ENCODE measurements around the gene UNC45B. TPM values are rescaled to one million over a fixed set of nuclear protein-coding genes. Genes with fewer than 3 reads are reported as not detected.
"Not testable (repeated sequence)": the region's sequence is repeated elsewhere in the genome, so short reads cannot be mapped to it uniquely, and the experiment has no call there.

The UNC45B gene
- total RNA-seq, 1 donor from 2014 or later, result 146 TPM

- no peak overlapping the region for H3K9ac ChIP-seq (ENCODE audit: low read depth in 1 of 3, low read length in 3 of 3)
- no peak overlapping the region for H3K4me3 ChIP-seq (ENCODE audit: low read length in 3 of 3)
- no peaks in the 10 kb centered on the region for H3K9me3 ChIP-seq (ENCODE audit: control insufficient read depth in 3 of 3, low read length in 3 of 3)
- no peak overlapping the region for H3K27ac ChIP-seq (ENCODE audit: low read depth, low read length)
- no peaks in the 10 kb centered on the region for H3K4me1 ChIP-seq (ENCODE audit: control insufficient read depth in 3 of 3, insufficient read depth in 3 of 3, low read length in 3 of 3)
- H3K36me3 ChIP-seq (ENCODE audit: control insufficient read depth in 3 of 3, insufficient read depth in 3 of 3, low read length in 3 of 3), result no peaks in the 10 kb centered on the region
- no peaks in the 10 kb centered on the region for H3K27me3 ChIP-seq (ENCODE audit: control insufficient read depth in 3 of 3, insufficient read depth in 3 of 3, low read length in 3 of 3)
These were observed 82.0 kb downstream of the UNC45B start for GRCh38 chr17:35229638-35230037.

GRCh38 chr17:35234315-35234714 is 86.7 kb downstream of the UNC45B start:
- not testable (repeated sequence) for H3K4me1 ChIP-seq (ENCODE audit: control insufficient read depth in 3 of 3, insufficient read depth in 3 of 3, low read length in 3 of 3); H3K9me3 ChIP-seq (ENCODE audit: control insufficient read depth in 3 of 3, low read length in 3 of 3); H3K4me3 ChIP-seq (ENCODE audit: low read length in 3 of 3); H3K36me3 ChIP-seq (ENCODE audit: control insufficient read depth in 3 of 3, insufficient read depth in 3 of 3, low read length in 3 of 3); H3K9ac ChIP-seq (ENCODE audit: low read depth in 1 of 3, low read length in 3 of 3); H3K27me3 ChIP-seq (ENCODE audit: control insufficient read depth in 3 of 3, insufficient read depth in 3 of 3, low read length in 3 of 3); H3K27ac ChIP-seq (ENCODE audit: low read depth, low read length)

GRCh38 chr17:35235289-35235688 is 87.7 kb downstream of the UNC45B start:
- Histone ChIP-seq H3K36me3 (ENCODE audit: control insufficient read depth in 3 of 3, insufficient read depth in 3 of 3, low read length in 3 of 3) (no peaks in the 10 kb centered on the region), H3K27ac (ENCODE audit: low read depth, low read length) (no peak overlapping the region), H3K4me1 (ENCODE audit: control insufficient read depth in 3 of 3, insufficient read depth in 3 of 3, low read length in 3 of 3) (peaks cover 0 to 4% (median 0%) of the 10 kb centered on the region in 3 donors), H3K9ac (ENCODE audit: low read depth in 1 of 3, low read length in 3 of 3) (no peak overlapping the region), H3K27me3 (ENCODE audit: control insufficient read depth in 3 of 3, insufficient read depth in 3 of 3, low read length in 3 of 3) (no peaks in the 10 kb centered on the region), H3K4me3 (ENCODE audit: low read length in 3 of 3) (no peak overlapping the region), H3K9me3 (ENCODE audit: control insufficient read depth in 3 of 3, low read length in 3 of 3) (no peaks in the 10 kb centered on the region)

- Histone ChIP-seq H3K27me3 (ENCODE audit: control insufficient read depth in 3 of 3, insufficient read depth in 3 of 3, low read length in 3 of 3) (no peaks in the 10 kb centered on the region), H3K9me3 (ENCODE audit: control insufficient read depth in 3 of 3, low read length in 3 of 3) (no peaks in the 10 kb centered on the region), H3K9ac (ENCODE audit: low read depth in 1 of 3, low read length in 3 of 3) (no peak overlapping the region), H3K4me1 (ENCODE audit: control insufficient read depth in 3 of 3, insufficient read depth in 3 of 3, low read length in 3 of 3) (peaks cover 0 to 8% (median 0%) of the 10 kb centered on the region in 3 donors), H3K27ac (ENCODE audit: low read depth, low read length) (no peak overlapping the region), H3K36me3 (ENCODE audit: control insufficient read depth in 3 of 3, insufficient read depth in 3 of 3, low read length in 3 of 3) (no peaks in the 10 kb centered on the region), H3K4me3 (ENCODE audit: low read length in 3 of 3) (no peak overlapping the region)
These were observed 88.3 kb downstream of the UNC45B start for GRCh38 chr17:35235917-35236316.

- Histone ChIP-seq H3K27me3 (ENCODE audit: control insufficient read depth in 3 of 3, insufficient read depth in 3 of 3, low read length in 3 of 3) (no peaks in the 10 kb centered on the region), H3K9ac (ENCODE audit: low read depth in 1 of 3, low read length in 3 of 3) (no peak overlapping the region), H3K27ac (ENCODE audit: low read depth, low read length) (no peak overlapping the region), H3K4me3 (ENCODE audit: low read length in 3 of 3) (no peak overlapping the region), H3K9me3 (ENCODE audit: control insufficient read depth in 3 of 3, low read length in 3 of 3) (no peaks in the 10 kb centered on the region), H3K36me3 (ENCODE audit: control insufficient read depth in 3 of 3, insufficient read depth in 3 of 3, low read length in 3 of 3) (no peaks in the 10 kb centered on the region), H3K4me1 (ENCODE audit: control insufficient read depth in 3 of 3, insufficient read depth in 3 of 3, low read length in 3 of 3) (peaks cover 4 to 15% (median 8%) of the 10 kb centered on the region in 3 donors)
These were observed 89.2 kb downstream of the UNC45B start for GRCh38 chr17:35236821-35237220.

GRCh38 chr17:35238821-35239220 is 91.2 kb downstream of the UNC45B start:
- Histone ChIP-seq H3K9ac (ENCODE audit: low read depth in 1 of 3, low read length in 3 of 3) (no peak overlapping the region), H3K36me3 (ENCODE audit: control insufficient read depth in 3 of 3, insufficient read depth in 3 of 3, low read length in 3 of 3) (no peaks in the 10 kb centered on the region), H3K9me3 (ENCODE audit: control insufficient read depth in 3 of 3, low read length in 3 of 3) (no peaks in the 10 kb centered on the region), H3K27ac (ENCODE audit: low read depth, low read length) (no peak overlapping the region), H3K27me3 (ENCODE audit: control insufficient read depth in 3 of 3, insufficient read depth in 3 of 3, low read length in 3 of 3) (no peaks in the 10 kb centered on the region), H3K4me3 (ENCODE audit: low read length in 3 of 3) (no peak overlapping the region), H3K4me1 (ENCODE audit: control insufficient read depth in 3 of 3, insufficient read depth in 3 of 3, low read length in 3 of 3) (peaks cover 14 to 28% (median 15%) of the 10 kb centered on the region in 3 donors)

Other genes starting within 250 kb of the UNC45B start
- 3.1 TPM for gene CCT6B, start 186.4 kb upstream of the UNC45B start, total RNA-seq
- 15.1 TPM for gene ZNF830, start 186.3 kb upstream of the UNC45B start, total RNA-seq
- gene LIG3, start 167.3 kb upstream of the UNC45B start, total RNA-seq, result 36.5 TPM
- 2.1 TPM for gene RFFL, start 84.1 kb upstream of the UNC45B start, total RNA-seq
- 3.7 TPM for gene RAD51D, start 28.0 kb upstream of the UNC45B start, total RNA-seq
- gene FNDC8, start 26.2 kb upstream of the UNC45B start, total RNA-seq, result not detected
- 13.6 TPM for gene NLE1, start 5.5 kb upstream of the UNC45B start, total RNA-seq
- not detected for gene SLC35G3, start 46.6 kb downstream of the UNC45B start, total RNA-seq
- 6.3 TPM for gene SLFN5, start 95.3 kb downstream of the UNC45B start, total RNA-seq
- 16.7 TPM for gene SLFN11, start 225.8 kb downstream of the UNC45B start, total RNA-seq